ENCODE data around the gene LOXL4.

Gene LOXL4

DNA sequence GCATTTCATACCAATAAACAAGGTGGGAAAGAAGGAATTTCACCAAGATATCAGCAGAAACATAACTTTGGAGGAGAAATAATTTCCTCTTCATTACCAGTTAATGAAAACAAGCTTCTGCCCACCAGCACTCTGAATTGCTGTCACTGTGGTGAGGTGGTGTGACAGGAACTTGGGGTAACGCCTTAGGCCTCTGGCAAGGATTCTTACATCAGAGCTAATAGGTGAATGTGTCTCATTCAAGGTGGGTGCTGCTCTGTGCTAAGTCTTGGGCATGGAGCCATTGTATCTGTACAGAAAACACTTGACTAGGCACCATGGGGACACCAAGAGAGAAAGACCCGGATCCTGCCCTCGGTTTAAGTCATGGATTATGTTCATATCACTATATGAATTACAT lies 8.3 kb upstream of the LOXL4 start:
- H3K4me3 ChIP-seq (ENCODE audit: insufficient read length, low read depth): no peak overlapping the region
- peaks cover 7% of the 10 kb centered on the region for H3K4me1 ChIP-seq (ENCODE audit: insufficient read depth, insufficient read length)
- H3K36me3 ChIP-seq (ENCODE audit: insufficient read depth, insufficient read length, low read length): no peaks in the 10 kb centered on the region
- no peak overlapping the region for H3K9ac ChIP-seq (ENCODE audit: insufficient read length, low read depth)
- TF ChIP-seq ZNF274 (IDR thresholded peaks at IDR 0.05; ENCODE audit: low read depth, low read length) (no peak), YY1 (IDR thresholded peaks at IDR 0.05; ENCODE audit: insufficient read depth, insufficient read length) (no peak), SUZ12 (IDR thresholded peaks at IDR 0.05; ENCODE audit: extremely low read depth, insufficient read depth, insufficient read length) (no peak)
- H3K27me3 ChIP-seq (ENCODE audit: insufficient read depth, insufficient read length): no peaks in the 10 kb centered on the region
- no peak for DNase-seq (ENCODE audit: low read depth, low spot score)
- H3K9me3 ChIP-seq (ENCODE audit: insufficient read depth, low read length): no peaks in the 10 kb centered on the region

DNA sequence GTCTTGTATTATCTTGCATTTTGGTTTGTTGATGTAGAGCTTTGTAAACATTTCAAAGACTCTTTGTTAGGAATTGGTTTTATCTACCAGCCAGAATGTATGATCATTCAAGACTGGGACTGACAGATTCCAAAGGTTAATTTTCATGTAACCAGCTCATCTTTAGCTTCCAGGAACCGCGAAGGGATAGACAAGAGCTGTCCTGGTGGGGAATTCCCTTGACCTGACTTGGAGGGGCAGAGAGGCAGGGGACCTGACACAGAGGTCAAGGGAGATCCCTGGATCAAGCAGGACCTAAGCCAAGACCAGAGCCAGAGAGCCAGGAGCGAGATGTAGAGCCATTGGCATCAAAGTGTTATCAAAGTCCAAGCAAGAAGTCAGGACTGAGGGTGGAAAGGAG lies 6.6 kb upstream of the LOXL4 start:
- TF ChIP-seq YY1 (IDR thresholded peaks at IDR 0.05; ENCODE audit: insufficient read depth, insufficient read length) (no peak), SUZ12 (IDR thresholded peaks at IDR 0.05; ENCODE audit: extremely low read depth, insufficient read depth, insufficient read length) (no peak), ZNF274 (IDR thresholded peaks at IDR 0.05; ENCODE audit: low read depth, low read length) (no peak)
- no peak for DNase-seq (ENCODE audit: low read depth, low spot score)
- no peaks in the 10 kb centered on the region for H3K36me3 ChIP-seq (ENCODE audit: insufficient read depth, insufficient read length, low read length)
- no peaks in the 10 kb centered on the region for H3K27me3 ChIP-seq (ENCODE audit: insufficient read depth, insufficient read length)
- H3K4me3 ChIP-seq (ENCODE audit: insufficient read length, low read depth): no peak overlapping the region
- H3K9me3 ChIP-seq (ENCODE audit: insufficient read depth, low read length): no peaks in the 10 kb centered on the region
- peaks cover 15% of the 10 kb centered on the region for H3K4me1 ChIP-seq (ENCODE audit: insufficient read depth, insufficient read length)
- no peak overlapping the region for H3K9ac ChIP-seq (ENCODE audit: insufficient read length, low read depth)

DNA sequence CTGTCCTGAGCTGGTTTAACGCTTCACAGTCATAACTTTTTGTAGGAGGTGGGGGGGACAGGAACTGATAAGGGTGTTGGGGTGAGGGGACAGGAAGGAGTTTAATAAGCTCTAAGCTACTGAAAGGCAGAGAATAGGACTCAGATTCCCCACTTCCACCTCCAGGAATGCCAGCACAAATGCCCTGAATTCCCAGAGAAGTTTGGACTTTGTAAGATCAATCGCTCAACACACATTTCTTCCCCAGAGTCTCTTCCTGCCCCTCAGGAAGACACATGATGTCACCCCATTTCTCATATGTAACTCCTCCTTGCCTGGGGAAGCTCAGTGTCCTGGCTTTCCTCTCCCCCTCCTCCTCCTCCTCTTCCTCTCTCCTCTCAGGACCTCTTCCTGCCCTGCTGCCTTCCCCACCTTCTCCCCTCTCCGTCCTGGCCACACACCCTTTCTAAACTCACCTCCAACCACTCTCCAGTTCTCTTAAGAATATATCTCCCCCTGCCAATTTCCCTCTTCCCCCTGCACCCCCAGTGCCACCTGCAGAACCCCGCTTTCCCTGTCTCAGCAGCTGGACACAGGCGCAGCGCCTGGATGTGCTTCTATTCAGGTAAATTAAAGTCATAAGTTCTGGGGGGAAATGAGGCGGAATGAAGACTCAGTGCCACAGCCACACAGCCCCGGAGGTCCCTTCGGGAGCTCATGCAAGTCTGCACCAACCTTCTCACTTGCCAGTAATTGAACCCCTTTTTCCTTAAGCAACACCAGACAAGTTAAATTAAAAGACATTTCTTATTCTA lies 5.3 kb upstream of the LOXL4 start:
- Histone ChIP-seq H3K4me3 (ENCODE audit: insufficient read length, low read depth) (no peak overlapping the region), H3K36me3 (ENCODE audit: insufficient read depth, insufficient read length, low read length) (no peaks in the 10 kb centered on the region), H3K9me3 (ENCODE audit: insufficient read depth, low read length) (no peaks in the 10 kb centered on the region), H3K27me3 (ENCODE audit: insufficient read depth, insufficient read length) (no peaks in the 10 kb centered on the region), H3K4me1 (ENCODE audit: insufficient read depth, insufficient read length) (peaks cover 19% of the 10 kb centered on the region), H3K9ac (ENCODE audit: insufficient read length, low read depth) (no peak overlapping the region)
- TF ChIP-seq ZNF274 (IDR thresholded peaks at IDR 0.05; ENCODE audit: low read depth, low read length) (no peak), SUZ12 (IDR thresholded peaks at IDR 0.05; ENCODE audit: extremely low read depth, insufficient read depth, insufficient read length) (no peak), YY1 (IDR thresholded peaks at IDR 0.05; ENCODE audit: insufficient read depth, insufficient read length) (no peak)
- DNase-seq (ENCODE audit: low read depth, low spot score): no peak

DNA sequence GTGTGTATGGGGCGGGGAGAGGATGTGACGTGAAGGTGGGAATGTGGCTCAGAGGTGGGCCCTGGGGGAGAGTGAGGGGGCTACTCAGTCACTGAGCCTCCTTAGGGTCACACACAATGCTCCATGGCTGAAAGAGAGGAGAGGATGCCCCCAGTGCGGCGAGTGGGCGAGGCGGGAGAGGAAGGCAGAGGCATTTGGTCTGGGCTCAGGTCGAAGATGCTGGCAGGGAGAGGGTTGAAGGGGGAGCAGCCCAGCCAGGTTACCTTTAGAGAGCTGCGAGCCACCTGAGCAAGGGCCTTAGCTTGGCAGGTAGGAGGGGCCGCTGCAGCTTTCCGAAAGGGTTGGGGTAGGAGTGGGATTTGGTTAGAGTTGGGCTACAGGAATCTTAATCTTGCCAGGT lies 4.7 kb upstream of the LOXL4 start:
- no peak overlapping the region for H3K9ac ChIP-seq (ENCODE audit: insufficient read length, low read depth)
- H3K36me3 ChIP-seq (ENCODE audit: insufficient read depth, insufficient read length, low read length): no peaks in the 10 kb centered on the region
- H3K9me3 ChIP-seq (ENCODE audit: insufficient read depth, low read length): no peaks in the 10 kb centered on the region
- H3K27me3 ChIP-seq (ENCODE audit: insufficient read depth, insufficient read length): no peaks in the 10 kb centered on the region
- no peak overlapping the region for H3K4me3 ChIP-seq (ENCODE audit: insufficient read length, low read depth)
- no peak for TF ChIP-seq SUZ12 (IDR thresholded peaks at IDR 0.05; ENCODE audit: extremely low read depth, insufficient read depth, insufficient read length)
- no peak for TF ChIP-seq YY1 (IDR thresholded peaks at IDR 0.05; ENCODE audit: insufficient read depth, insufficient read length)
- TF ChIP-seq ZNF274 (IDR thresholded peaks at IDR 0.05; ENCODE audit: low read depth, low read length): no peak
- no peak for DNase-seq (ENCODE audit: low read depth, low spot score)
- H3K4me1 ChIP-seq (ENCODE audit: insufficient read depth, insufficient read length): peaks cover 19% of the 10 kb centered on the region

DNA sequence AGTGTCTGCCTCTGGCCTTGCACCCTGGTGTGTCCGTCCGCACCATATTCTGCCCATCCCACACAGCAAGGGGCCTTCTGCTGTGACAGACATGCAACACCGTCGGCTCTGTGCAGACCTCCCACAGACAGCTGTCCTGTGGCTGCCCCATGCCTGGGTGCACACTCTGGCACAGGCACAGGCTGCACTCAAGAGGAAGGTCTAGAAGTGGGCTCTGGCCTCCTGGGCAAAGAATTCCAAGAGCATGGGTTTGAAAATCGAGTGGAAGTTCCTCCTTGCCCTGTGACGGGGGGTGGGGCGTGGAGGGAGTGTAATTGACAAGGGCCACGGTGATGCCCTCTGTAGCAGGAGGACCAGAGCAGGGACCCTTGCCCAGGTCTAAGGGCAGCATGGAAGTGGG lies 4.3 kb upstream of the LOXL4 start:
- Histone ChIP-seq H3K9me3 (ENCODE audit: insufficient read depth, low read length) (no peaks in the 10 kb centered on the region), H3K4me1 (ENCODE audit: insufficient read depth, insufficient read length) (peaks cover 19% of the 10 kb centered on the region), H3K36me3 (ENCODE audit: insufficient read depth, insufficient read length, low read length) (no peaks in the 10 kb centered on the region), H3K9ac (ENCODE audit: insufficient read length, low read depth) (no peak overlapping the region), H3K4me3 (ENCODE audit: insufficient read length, low read depth) (no peak overlapping the region), H3K27me3 (ENCODE audit: insufficient read depth, insufficient read length) (no peaks in the 10 kb centered on the region)
- DNase-seq (ENCODE audit: low read depth, low spot score): no peak
- TF ChIP-seq YY1 (IDR thresholded peaks at IDR 0.05; ENCODE audit: insufficient read depth, insufficient read length): no peak
- TF ChIP-seq SUZ12 (IDR thresholded peaks at IDR 0.05; ENCODE audit: extremely low read depth, insufficient read depth, insufficient read length): no peak
- TF ChIP-seq ZNF274 (IDR thresholded peaks at IDR 0.05; ENCODE audit: low read depth, low read length): no peak

DNA sequence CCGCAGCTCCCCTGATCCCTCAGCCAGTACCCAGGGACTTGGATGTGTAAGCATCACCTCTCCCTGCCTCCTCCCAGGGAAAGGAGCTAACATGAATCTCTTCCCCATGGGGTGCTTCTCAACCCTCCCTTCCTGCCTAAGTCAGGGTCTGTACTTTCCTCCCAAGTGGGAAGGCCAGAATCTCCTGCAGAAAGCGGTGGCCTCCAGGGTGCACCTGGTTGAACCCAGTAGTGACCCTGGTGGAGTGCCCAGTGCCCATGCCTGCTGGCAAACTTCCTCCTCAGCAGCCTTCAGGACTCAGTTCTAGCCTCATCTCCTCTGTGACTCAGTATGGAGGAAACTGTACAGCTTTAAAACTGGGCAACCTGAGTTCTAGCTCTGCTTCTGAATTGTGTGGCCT lies 2.8 kb upstream of the LOXL4 start:
- H3K4me3 ChIP-seq (ENCODE audit: insufficient read length, low read depth): no peak overlapping the region
- TF ChIP-seq YY1 (IDR thresholded peaks at IDR 0.05; ENCODE audit: insufficient read depth, insufficient read length) (no peak), ZNF274 (IDR thresholded peaks at IDR 0.05; ENCODE audit: low read depth, low read length) (no peak), SUZ12 (IDR thresholded peaks at IDR 0.05; ENCODE audit: extremely low read depth, insufficient read depth, insufficient read length) (no peak)
- no peaks in the 10 kb centered on the region for H3K27me3 ChIP-seq (ENCODE audit: insufficient read depth, insufficient read length)
- H3K9ac ChIP-seq (ENCODE audit: insufficient read length, low read depth): no peak overlapping the region
- H3K36me3 ChIP-seq (ENCODE audit: insufficient read depth, insufficient read length, low read length): no peaks in the 10 kb centered on the region
- DNase-seq (ENCODE audit: low read depth, low spot score): no peak
- peaks cover 25% of the 10 kb centered on the region for H3K4me1 ChIP-seq (ENCODE audit: insufficient read depth, insufficient read length)
- H3K9me3 ChIP-seq (ENCODE audit: insufficient read depth, low read length): no peaks in the 10 kb centered on the region

DNA sequence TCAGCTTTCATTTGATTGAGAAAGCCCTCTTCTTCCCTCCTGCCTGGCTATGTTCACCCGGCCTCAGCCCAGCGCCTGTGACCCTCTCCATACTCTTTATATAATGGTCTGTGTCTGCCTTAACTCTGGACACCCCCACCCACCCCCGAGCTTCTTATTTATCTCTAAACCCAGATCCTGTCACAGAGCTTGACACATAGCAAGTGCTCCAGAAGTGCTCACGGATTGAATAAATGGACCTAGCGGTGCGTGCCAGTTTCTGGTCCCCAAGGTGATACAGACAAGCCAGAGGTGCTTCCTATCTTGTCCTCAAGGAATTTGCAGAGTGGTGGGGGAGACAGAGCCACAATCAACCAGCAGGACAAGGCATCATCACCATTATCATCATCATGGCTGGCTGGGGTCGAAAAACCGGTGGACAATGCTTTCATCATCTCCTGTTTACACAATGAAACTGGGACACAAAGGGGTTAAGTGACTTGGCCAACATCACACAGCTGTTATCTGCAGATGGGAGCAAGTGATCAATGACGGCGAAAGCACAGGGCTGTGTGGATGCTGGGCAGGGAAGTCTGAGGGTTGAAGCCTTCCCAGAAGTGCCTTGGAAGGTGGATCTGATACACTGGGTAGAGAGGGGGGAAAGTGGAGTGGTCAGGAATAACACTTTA lies 2.2 kb upstream of the LOXL4 start:
- TF ChIP-seq SUZ12 (IDR thresholded peaks at IDR 0.05; ENCODE audit: extremely low read depth, insufficient read depth, insufficient read length) (no peak), ZNF274 (IDR thresholded peaks at IDR 0.05; ENCODE audit: low read depth, low read length) (no peak), YY1 (IDR thresholded peaks at IDR 0.05; ENCODE audit: insufficient read depth, insufficient read length) (no peak)
- no peaks in the 10 kb centered on the region for H3K36me3 ChIP-seq (ENCODE audit: insufficient read depth, insufficient read length, low read length)
- no peaks in the 10 kb centered on the region for H3K27me3 ChIP-seq (ENCODE audit: insufficient read depth, insufficient read length)
- H3K9ac ChIP-seq (ENCODE audit: insufficient read length, low read depth): no peak overlapping the region
- no peak for DNase-seq (ENCODE audit: low read depth, low spot score)
- H3K4me1 ChIP-seq (ENCODE audit: insufficient read depth, insufficient read length): peaks cover 28% of the 10 kb centered on the region
- H3K9me3 ChIP-seq (ENCODE audit: insufficient read depth, low read length): no peaks in the 10 kb centered on the region
- no peak overlapping the region for H3K4me3 ChIP-seq (ENCODE audit: insufficient read length, low read depth)
